T-helper 9 cell (primary cell): Measurements from ENCODE around the gene TENM4.

Experiments used
- DNase-seq: peaks from one replicate; pipeline ENCODE4 v3.0.0-alpha.2; 2020

The TENM4 gene

DNA sequence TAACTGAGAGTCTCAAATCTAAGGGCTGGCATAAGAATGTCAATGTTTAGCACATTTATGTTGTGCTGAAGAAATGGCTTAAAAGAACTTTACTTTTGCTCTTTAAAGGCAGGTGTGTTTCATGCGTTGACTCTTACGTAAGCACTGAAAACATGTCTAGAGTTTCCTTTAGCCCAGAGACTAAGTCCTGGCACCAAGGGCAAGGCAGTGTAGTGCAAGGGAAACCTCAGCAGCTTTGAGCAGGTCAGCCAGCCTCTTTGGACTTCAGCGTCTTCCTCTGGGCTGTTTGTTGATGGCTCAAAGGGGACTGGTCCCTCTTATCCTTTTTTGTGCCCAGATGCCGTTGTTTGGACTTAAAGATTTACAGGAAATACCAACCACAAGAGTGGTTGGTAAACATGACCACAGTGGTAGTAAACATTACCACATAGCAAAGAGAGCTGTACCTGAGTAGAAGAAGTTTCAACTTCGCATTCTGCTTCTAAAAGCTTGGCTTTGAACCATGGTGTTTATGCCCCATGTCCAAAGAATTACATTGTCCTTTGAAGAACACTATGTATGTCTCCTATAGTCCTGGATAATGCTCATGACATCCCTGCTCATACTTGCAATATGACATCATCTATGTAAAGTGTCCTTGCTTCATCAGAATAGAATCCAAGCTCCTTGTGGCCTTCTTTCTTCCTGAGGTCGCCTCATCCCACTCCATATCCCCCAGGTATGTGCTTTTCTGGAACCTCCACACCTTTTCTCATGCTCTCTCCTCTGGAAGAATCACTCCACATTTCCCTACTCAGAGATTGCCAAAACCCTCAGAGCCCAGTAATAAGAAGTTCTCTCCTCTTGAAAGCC lies 23.5 kb downstream of the TENM4 start:
- DNase-seq: no peak

DNA sequence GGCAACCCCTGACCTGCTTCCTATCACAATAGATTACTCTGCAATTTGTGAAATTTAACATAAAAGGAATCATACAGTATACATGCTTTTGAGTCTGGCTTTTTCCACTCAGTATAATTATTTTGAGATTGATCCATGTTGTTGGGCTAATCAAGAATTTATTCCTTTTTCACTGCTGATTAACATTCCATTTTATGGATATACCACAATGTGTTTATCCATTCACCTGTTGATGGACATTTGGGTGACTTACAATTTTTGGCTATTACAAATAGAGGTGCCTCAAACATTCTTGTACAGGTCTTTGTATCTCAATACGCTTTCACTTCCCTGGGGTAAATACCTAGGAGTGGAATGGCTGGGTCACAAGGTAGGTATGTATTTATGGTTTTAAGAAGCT lies 24.9 kb downstream of the TENM4 start:
- no peak for DNase-seq

DNA sequence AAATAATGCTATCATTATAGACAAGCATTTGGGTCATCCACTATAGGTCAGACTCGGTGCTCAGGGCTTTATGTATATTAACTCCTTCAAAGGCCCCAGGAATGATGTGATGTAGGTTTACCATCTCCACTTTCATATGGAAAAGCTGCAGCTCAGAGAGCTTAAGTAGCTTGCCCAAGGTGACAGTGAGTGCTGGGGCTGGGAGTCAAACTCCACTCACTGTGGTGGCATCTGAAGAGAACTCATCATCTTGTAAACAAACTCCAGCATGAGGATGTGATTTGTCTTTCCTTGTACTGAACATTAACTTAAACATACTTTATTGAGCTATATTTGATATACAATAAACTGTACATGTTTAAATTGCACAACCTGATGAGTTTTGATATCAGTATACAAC lies 25.4 kb downstream of the TENM4 start:
- DNase-seq: no peak

DNA sequence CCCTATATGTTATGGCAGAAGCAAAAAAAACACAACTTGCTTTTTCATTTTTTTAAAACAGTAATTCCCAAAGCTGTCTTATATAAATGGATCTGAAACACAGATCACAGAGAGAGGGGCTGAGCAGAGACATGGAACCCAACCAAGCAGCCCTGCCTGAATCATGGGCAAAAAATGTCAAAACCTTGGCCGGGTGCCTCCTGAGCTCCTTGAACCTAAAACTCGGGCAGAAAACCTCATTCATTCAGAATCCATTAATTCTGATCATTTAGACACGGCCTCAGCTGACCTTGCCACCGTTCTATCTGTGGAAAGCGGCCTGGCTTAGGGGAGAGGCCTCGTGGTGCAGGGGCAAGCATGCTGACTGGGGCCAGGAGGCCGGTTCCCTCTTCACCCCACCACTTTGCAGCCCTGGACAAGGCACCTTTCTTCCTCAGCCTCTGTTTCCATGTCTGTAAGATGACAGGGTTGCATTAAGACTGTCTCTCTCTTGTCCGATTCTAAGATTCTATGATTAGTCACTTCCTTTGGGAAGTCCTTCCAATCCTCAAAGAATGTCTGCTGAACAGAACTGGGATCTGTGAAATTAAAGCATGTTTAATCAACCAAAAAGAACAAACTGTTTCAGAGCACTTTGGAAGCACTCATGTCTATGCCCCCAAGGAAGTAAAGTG lies 26.0 kb downstream of the TENM4 start:
- no peak for DNase-seq

DNA sequence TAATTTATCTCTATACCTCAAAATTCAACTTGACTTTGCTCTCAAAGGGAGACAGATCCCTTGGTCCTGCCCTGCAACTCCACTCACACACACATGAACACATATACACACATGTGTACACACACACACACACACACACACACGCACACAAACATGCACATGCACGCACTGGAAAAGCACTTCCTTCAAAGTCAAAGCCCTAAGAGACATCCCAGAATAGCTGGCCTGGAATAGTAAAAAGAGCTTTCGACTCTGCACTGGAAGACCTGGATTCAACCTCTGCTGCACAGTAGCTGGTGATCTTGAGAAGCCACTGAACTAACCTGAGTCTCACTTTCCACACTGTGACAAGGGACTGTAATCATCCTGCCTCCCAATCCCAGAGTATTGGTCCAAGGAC lies 26.8 kb downstream of the TENM4 start:
- no peak for DNase-seq

DNA sequence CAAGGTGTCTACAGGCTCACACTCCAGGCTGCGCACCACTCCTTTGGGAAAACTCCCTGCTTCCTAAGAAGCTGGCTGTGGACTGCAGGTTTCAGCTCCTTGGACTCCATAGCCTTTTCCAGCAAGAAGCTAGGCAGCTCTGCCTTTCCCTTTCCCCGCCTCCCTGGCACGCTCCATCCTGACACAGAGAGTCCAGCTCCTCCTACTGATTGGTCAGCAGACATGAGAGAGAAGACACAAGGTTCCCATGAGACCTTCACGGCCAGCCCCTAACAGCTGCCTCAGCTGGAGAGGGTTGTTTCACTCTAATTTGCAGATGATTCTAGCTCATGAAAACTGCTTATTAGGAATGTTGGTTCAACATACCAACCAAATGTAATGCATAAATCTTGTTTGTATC lies 27.6 kb downstream of the TENM4 start:
- DNase-seq: no peak

DNA sequence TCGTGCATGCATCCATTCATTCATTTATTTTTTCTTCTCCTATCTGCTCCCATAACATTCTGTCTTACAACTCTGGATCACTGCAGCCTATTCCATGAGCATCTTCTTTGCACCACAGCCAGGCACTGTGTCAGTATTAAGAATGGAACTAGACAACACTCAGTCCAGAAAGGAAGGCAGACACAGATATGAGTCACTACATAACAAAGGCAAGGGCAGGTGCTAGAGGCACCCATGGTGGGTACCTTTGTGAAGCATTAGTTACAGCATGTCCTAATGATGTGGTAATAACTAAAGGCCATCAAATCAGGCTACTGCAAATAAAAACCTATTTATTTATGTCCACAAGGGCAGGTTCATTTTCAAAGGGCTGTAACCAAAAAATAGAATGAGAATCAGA lies 28.1 kb downstream of the TENM4 start:
- DNase-seq: no peak

DNA sequence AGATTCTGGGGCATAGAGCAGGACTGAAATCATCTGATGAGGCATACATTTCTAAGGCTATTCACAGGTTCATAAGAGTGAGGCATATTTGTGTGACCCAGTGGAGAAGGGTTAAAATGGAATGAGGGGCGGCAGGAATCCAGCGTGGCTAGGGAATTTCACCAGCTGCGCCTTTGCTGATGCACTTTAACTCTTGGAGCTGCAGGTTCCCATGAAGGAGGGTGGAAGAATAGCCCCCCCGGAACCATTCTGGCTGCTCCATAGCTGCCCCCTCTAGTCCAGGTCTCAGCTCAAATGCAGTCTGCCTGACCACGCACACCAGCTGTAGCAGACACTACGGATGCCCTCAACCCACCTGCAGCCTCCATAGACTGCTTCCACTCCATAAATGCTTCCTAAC lies 31.5 kb downstream of the TENM4 start:
- no peak for DNase-seq

DNA sequence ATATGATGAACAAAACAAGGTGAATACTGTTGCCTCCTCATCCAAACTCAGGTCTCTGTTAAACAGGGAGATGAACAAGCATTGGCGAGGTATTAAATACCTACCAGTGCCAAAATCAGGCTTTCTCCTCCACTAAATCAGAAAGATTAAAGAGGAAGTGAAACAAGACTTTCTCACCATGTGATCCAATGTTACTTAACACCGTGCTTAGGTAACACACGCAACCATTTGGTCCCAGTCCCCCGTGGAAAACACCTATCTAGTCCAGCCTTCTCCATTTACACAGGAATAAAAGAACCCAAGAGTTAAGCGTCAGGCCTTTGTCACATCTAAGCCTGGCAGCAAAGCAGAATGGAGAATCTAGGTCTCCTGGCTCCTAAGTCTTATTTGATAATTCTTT lies 34.5 kb downstream of the TENM4 start:
- DNase-seq: no peak

DNA sequence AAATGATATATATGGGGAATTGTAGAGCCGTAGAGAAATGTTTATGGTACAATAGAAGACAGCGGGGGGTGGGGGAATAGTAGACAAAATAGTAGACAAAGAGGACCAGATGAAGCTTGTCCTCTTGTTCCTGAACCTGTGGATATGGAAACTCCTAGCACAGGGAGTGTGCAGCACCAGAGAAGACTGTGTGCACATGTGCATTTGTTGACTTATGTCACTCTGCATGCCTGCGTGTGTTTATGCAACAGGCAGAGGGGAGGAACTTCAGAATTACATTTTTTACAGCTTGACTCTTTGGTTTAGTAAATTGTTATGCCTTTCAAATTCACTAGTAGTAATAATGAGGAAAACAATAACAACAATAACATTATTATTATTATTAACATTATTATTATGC lies 36.0 kb downstream of the TENM4 start:
- no peak for DNase-seq

DNA sequence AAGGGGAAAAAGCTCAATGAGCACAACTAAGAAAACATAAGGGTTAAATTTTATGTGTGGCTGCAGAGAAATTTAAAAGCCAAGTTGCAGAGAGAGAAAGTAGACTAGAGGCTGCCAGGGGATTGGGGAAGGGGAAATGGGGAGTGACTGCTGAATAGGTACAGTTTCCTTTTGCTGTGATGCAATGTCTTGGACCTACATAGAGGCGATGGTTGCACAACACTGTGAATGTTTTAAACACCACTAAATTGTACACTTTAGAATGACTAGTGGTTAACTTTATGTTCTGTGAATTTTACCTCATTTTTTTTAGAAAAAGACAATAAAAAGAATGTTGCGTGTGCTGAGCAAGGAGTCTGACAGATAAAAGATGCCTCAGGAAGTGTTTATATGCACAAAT lies 36.5 kb downstream of the TENM4 start:
- no peak for DNase-seq

DNA sequence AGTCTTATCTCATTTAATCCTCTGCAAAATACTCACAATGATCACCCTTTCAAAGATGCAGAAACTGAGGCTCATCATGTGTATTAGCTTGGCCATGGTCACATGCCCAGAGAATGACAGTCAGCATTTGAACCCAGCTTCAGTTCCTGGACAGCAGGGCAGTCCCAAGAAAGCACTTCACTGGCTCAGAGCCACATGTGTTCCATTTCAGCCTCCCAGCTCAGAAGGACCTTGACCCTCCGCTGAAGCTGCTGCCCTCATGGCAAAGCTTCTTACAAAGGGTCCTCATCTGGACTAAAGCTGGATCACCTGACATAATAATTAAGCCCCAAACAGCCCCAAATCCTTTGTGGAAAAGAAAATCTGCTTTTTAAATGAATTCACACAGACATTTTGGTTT lies 37.0 kb downstream of the TENM4 start:
- DNase-seq: no peak

DNA sequence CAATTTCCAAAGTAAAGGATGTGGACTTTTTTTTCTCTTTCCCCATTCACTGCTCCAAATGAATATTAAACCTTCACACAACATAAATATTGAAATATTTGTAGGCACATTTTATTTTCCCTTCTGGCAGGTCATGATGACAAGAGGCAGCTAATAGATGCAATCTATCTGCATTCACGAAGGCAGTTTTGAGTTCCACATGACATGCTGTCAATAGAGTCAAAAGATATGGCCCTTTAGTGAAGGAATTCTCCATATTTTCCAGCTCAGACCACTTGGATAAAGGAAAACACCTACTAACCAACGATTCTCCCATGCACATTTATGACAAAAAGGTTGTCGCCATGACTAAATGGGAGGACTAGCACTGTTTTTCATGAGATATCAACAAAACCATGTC lies 37.9 kb downstream of the TENM4 start:
- no peak for DNase-seq

DNA sequence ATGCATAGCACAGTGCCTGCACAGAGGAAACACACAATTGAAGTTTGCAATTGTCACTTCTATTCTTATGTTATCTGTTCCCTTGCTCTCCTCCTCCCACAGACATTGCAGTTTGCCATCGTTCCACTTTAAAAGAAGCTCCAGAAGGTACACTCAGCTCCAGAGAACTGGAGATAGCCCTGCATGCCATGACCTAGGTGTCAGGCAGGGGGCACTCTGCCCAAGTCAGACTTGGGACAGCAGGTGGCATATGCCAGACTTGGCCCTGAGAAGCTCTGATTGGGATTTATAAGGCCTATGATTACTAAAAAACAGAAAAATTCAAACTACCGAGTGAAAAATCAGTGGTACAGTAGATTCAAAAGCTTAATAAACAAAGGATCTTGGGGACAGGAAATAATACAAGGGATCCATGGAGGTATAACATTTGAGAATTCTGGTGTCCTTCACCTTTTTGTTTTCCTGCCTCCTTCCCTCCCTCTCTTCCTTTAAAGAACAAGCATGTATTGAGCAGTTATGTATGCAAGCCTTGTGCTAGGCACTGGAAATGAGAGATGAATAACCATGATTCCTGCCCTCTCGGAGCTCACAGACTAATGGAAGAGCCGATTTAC lies 40.0 kb downstream of the TENM4 start:
- DNase-seq: no peak

DNA sequence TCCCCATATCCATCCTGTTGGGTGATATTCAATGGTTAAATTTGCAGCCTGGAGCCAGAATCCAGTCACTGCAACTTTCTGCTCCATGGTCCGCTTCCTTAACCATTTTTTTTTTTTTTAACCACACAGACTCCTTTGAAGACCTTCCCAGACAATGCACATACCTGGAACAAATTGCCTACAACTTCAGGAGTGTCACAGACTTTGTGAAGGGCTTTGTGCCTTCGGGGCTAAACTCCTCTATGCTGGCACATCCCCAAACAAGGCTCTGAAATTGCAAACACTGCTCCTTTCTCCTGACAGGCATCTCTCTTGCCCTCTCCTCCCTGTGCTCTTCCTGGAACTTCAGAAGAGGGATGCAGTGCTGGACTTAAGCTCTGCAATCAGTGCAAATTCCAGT lies 40.6 kb downstream of the TENM4 start:
- no peak for DNase-seq

DNA sequence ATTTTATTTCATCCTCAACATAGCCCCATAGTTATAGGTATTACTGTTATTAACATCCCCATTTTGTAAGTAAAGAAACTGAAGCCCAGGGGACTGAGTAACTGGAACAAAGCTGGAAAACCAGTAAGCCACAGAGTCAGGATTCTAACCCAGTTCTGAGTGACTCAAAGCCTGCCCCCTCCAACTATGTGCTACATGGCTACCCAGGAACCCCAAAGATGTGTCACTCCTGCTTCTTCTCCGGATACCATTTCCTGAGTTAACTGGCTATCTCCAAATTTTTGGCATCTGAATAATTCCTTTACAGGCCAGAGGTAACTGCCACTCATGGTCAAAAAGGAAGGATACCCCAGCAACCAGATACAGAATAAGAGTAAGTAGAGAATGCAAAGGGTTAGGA lies 43.6 kb downstream of the TENM4 start:
- DNase-seq: no peak

DNA sequence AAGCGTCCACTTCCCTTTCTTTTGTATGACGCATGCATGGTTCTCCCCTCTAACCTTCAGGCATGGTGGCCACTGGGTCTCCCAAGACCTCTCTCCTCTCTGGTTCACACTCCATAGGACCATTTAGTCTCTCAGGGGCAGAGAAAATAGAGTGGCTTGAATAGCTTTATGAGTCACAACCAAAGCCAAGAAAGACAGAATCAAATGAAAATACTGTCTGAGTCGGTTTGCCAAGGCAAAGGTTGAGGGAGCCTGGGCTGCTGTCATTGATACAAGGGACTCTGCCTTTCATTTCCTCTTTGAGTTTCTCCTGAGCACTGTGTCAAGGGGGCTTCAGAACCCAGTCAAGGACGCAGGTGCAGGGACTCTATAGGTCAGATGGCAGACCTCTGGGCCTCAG lies 44.2 kb downstream of the TENM4 start:
- no peak for DNase-seq

DNA sequence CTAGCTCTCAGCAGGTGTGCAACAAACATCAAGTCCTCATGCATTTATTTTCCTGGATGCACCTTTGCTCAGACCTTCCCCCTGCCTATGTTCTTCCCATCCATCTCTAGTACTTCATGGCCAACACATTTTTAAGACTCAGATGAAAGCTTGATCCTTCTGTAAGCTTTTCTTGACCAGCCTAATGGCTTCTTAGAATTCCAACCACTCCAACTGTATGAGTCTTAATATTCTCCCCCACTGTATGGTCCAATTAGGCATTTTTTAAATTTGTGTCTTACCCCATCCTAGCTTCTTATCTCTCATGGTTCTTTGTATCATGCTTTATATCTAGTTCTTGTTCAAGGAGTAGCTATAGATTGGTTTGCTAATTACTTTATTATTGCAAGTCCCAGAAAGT lies 44.8 kb downstream of the TENM4 start:
- no peak for DNase-seq

DNA sequence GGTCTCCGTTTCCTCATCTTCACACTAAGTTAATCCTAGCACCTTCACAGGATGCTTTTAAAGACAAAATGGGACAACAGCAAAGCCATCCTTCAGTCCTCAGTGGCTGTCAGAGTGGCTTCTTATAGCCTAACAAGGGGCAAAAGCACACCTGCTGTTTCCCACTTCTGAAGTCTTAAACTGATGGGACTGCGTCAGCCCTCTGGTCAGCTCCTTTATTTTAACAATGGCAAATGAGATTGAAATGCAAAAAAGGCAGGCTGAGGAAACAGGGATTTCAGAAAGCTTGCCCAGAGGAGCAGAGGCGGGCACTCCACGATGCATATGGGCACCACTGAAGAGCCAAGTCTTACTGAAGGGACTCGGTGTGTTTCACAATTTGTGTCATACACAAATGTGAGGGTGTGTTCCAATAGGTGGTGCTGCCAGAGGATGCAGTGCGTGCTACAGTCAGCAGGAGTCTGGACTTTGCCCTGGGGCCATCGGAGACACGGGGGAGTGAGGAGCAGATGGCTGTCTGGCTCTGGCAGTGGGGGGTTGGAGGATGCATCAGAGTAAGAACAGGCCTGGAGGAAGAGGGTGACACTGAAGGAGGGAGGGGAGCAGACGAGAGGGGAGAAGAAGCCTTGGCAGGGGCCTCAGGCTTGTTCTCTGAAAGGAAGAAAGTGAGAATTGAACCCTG lies 47.3 kb downstream of the TENM4 start:
- no peak for DNase-seq

DNA sequence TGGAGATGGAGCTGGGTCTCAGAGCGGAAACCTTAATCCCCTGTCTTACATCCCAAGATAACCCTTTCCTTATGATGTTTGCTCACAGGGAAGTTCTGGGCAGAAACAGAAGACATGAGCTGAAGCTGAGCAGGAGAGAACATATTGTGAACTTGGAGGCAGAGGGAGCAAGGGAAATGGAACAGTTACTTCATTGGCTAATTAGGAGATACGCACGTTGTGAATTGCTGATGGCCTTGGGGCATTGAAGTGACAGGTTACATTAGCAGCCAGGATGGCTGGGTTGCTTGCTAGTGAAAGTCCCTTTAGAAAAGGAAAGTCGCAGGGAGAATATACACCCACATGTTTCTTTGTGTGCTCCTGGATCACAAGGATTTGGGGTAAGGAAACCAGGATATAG lies 48.7 kb downstream of the TENM4 start:
- no peak for DNase-seq

DNA sequence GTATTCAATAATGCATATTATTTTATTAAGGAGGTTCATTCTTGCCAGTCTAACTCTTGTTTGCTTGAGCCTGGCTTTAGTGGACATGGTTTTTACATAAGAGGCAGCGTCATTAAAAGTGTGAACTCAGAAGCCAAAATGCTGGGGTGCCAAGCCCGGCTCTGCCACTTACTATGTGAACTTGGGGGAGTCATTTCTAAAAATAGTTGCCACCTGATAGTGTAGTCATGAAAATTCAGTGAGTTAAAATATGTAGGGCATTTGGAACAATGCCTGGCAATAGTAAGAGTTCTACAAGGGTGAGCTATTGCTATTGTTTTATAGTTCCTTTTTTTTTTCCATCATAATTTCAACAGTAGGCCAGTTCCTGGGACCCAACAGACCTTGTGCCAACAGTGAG lies 49.9 kb downstream of the TENM4 start:
- DNase-seq: no peak

DNA sequence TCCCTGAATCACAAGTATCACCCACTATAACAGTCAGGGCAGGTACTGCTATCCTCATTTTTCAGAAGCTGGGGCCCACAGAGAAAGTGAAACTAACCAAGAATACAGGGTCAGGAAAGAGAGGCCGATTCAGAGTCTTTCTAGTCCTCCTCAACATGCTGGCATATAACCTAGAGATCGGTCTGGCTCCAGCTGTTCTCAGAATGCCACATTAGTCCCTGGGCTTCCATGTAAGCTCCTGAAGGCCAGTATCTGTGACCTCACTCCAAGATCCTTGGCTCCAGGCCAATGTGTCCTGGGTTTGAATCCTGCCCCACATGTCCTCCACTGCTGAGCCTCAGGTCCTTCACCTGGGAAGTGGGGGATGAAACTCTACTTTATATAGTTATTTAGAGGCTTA lies 50.4 kb downstream of the TENM4 start:
- no peak for DNase-seq

DNA sequence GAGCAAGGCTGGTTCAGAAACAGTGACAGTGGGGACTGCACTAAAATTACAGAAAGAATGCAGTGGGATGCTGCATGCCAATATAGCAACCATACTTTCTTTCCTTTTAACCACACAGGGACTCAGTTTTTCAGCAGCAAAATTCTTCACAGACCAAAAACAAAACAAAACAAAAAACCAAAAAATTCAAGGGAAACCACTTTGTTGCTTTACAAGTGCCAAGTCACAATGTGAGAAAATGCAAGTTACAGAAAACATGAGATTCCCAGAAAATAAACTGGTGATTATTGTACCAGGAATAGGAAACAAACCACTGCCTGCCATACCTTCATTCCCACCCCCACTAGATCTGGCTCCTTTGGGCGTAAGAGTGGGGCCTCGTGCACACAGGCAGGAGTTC lies 52.6 kb downstream of the TENM4 start:
- no peak for DNase-seq

DNA sequence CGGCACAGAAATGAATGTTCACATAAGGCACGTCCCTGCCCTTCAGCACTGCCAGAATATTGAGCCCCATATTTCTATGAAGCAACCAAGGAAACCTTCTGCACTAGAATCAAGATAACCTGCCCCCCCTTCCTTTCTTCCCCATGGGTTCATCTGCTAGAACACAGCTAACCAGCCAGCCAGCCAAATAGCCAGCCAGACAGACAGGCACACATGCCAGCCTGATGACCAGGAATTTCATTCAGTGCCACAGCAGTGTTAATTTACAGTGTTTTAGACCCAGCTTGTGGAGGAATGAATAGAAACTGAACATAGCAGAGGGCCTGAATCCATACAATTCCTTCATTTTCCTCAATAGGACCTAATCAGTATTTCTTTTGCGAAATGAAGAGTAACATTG lies 57.0 kb downstream of the TENM4 start:
- no peak for DNase-seq
